ENCODE data around the gene LRPAP1. TPM values are rescaled to one million over a fixed set of nuclear protein-coding genes. Genes with fewer than 3 reads are reported as not detected.

Gene LRPAP1
- total RNA-seq, 4 donors from 2014 or later: 65.0 to 131 (median 100) TPM

DNA sequence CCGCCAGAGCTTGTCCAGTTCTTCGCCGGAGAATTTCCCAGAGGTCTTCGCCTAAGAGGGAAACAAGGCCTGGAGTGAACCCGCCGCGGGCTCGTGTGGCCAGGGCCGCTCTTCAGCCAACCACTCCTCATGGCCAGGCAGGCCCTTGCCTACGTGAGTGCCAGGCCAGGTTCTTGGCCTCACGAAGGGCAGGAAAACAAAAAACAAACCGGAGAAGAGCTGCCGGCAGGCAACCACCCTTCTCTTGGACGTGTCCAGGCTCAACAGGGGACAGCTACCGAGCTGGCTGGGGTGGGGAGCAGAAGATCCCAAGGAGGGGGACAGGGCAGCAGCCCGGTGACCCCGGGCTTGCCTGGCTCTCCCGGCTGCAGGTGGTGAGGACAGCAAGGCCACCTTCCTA, 13.3 kb downstream of the LRPAP1 start:
- no peaks in the 10 kb centered on the region for H3K27me3 ChIP-seq
- intact Hi-C loops (cut with DNase I; ENCODE audit: low total_unique reads): no loop called here

DNA sequence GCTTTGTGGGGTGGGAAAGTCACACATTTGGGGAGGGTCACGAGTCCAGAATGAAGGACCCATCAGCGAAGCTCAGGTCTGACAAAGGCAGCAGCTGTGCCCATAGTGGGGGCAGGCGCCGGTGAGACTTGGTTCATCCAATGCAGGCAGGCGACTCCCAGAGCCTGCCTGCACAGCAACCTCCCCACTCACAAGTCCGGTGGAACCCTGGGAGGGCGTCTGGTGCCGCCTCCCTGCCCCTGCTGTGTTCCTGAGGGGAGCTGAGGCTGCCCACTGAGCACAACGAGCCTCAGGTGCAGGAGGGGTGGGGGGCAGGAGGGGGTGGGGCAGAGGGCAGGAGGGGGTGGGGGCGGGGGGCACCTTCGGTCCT, 13.7 kb downstream of the LRPAP1 start:
- Histone ChIP-seq H3K4me1 (no peaks in the 10 kb centered on the region), H3K27me3 (no peaks in the 10 kb centered on the region), H3K36me3 (peaks cover 0 to 93% of the 10 kb centered on the region in 2 donors), H3K4me3 (no peak overlapping the region), H3K27ac (no peak overlapping the region), H3K9me3 (no peaks in the 10 kb centered on the region)
- TF ChIP-seq POLR2A (IDR thresholded peaks at IDR 0.05): no peak
- TF ChIP-seq, protein P1, sequence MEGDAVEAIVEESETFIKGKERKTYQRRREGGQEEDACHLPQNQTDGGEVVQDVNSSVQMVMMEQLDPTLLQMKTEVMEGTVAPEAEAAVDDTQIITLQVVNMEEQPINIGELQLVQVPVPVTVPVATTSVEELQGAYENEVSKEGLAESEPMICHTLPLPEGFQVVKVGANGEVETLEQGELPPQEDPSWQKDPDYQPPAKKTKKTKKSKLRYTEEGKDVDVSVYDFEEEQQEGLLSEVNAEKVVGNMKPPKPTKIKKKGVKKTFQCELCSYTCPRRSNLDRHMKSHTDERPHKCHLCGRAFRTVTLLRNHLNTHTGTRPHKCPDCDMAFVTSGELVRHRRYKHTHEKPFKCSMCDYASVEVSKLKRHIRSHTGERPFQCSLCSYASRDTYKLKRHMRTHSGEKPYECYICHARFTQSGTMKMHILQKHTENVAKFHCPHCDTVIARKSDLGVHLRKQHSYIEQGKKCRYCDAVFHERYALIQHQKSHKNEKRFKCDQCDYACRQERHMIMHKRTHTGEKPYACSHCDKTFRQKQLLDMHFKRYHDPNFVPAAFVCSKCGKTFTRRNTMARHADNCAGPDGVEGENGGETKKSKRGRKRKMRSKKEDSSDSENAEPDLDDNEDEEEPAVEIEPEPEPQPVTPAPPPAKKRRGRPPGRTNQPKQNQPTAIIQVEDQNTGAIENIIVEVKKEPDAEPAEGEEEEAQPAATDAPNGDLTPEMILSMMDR (IDR thresholded peaks at IDR 0.05 in 4 of 5, conservative IDR thresholded peaks at IDR 0.05 in 1 of 5): no peak
- DNase-seq (no peak), ATAC-seq (no peak)
- in situ Hi-C loops (cut with MboI; ENCODE audit: low sequenced_read_pairs in 4 of 4) (no loop called here), intact Hi-C loops (cut with DNase I; ENCODE audit: low total_unique reads) (no loop called here)

More for the DNA sequence above, 13.3 kb downstream of the LRPAP1 start:
- Histone ChIP-seq H3K9me3 (no peaks in the 10 kb centered on the region), H3K27ac (no peak overlapping the region), H3K4me3 (no peak overlapping the region), H3K4me1 (no peaks in the 10 kb centered on the region), H3K36me3 (peaks cover 0 to 93% of the 10 kb centered on the region in 2 donors)
- TF ChIP-seq, protein P1 (IDR thresholded peaks at IDR 0.05 in 4 of 5, conservative IDR thresholded peaks at IDR 0.05 in 1 of 5): no peak
- no peak for TF ChIP-seq POLR2A (IDR thresholded peaks at IDR 0.05)
- in situ Hi-C loops (cut with MboI; ENCODE audit: low sequenced_read_pairs in 4 of 4): no loop called here
- ATAC-seq (no peak), DNase-seq (peak in 1 of 2 donors; percentile 9)

DNA sequence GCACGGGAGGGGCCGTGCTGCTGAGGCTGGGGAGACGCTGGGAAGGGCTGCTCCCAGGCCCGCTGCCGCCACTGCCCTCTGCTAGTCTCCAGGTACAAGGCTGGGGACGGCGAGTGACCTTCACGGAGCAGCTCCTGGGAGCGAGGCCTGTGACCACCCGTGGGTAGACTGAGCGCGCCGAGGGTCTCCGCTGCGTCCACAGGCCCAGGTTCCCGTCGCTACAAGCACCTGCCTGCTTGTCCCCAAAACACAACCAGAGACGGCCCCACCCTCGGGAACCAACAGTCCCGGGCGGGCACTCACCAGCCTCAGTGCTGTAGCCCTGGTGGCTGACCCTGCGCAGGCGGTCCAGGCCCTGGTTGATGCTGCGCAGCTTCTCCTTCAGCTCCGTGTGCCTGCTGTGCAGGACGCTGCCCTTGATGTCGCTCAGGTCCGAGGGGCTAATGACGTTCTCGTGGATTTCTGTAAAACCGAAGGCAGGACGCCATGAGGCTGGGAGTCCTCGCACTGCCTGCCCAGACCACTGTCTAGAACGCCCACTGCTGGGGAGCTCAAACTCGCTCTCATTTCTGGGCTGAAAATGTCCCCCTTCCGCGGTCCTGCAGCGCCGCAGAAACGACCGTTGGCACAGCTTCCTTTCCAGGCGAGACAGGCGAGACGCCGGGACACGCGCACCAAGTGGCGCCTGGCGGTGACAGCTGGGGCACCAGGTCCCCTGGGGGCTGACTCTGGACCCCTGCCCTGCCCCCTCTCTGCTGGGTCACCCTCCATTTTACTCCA, 14.3 kb downstream of the LRPAP1 start:
- no peaks in the 10 kb centered on the region for H3K4me1 ChIP-seq
- H3K9me3 ChIP-seq: no peaks in the 10 kb centered on the region
- no peak for TF ChIP-seq POLR2A (IDR thresholded peaks at IDR 0.05)
- H3K27me3 ChIP-seq: no peaks in the 10 kb centered on the region
- no peak overlapping the region for H3K4me3 ChIP-seq
- intact Hi-C loops (cut with DNase I; ENCODE audit: low total_unique reads) (no loop called here), in situ Hi-C loops (cut with MboI; ENCODE audit: low sequenced_read_pairs in 4 of 4) (no loop called here)
- DNase-seq: peak in 1 of 2 donors; percentile 9
- ATAC-seq: no peak
- peaks cover 0 to 93% of the 10 kb centered on the region in 2 donors for H3K36me3 ChIP-seq
- no peak overlapping the region for H3K27ac ChIP-seq

DNA sequence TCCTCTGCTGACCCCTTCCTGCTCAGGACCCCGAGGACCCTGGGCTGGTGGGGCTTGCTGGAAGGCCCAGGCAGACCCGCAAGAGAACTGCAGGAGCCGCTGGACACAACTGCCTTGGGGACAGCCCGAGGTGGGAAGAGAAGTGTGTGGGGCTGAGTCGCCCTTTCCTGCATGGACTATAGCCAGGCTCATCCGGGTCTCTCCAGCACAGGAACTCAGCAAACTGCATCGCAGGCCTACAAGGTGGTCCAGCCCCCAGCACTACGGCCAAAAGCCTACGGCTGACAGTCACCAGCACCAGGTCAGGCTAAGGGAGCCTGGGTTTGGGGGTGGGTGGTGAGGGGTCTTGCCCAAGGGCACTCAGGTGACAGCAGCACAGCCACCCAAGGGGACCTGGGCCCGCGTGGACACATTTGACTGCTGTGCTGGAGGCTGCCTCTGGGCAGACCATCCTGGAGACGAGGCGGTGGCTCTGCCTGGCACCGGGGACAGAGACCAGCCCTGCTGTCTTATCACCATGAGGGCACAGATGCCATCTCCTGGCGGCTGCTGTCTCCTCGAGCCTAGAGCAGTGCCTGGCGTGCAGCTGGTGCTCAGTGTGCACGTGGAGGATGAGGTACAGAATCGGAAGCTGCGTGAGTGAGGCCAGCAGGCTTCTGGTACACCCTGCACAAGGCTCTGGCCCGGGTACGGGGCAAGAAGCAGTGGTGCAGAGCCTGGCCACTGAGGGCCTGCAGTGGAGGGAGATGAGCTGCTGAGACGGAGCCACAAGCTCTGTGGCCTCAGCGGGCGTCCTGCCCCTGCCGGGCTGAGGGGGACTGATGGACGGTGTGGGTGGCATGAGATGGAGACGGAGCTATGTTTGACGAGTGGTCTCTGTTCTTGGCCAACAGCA, 15.1 kb downstream of the LRPAP1 start:
- in situ Hi-C loops (cut with MboI; ENCODE audit: low sequenced_read_pairs in 4 of 4) (no loop called here), intact Hi-C loops (cut with DNase I; ENCODE audit: low total_unique reads) (no loop called here)
- no peaks in the 10 kb centered on the region for H3K4me1 ChIP-seq
- no peak overlapping the region for H3K4me3 ChIP-seq
- no peaks in the 10 kb centered on the region for H3K27me3 ChIP-seq
- no peak overlapping the region for H3K27ac ChIP-seq
- DNase-seq: no peak
- no peak for ATAC-seq
- peaks cover 0 to 96% of the 10 kb centered on the region in 2 donors for H3K36me3 ChIP-seq
- TF ChIP-seq, protein P1 (IDR thresholded peaks at IDR 0.05 in 4 of 5, conservative IDR thresholded peaks at IDR 0.05 in 1 of 5): no peak
- TF ChIP-seq POLR2A (IDR thresholded peaks at IDR 0.05): no peak
- H3K9me3 ChIP-seq: no peaks in the 10 kb centered on the region
